Measurements from ENCODE around the gene FBXL12.
A peak's percentile ranks its signal among the peaks of the same experiment; 100 is the strongest.

FBXL12 gene

DNA sequence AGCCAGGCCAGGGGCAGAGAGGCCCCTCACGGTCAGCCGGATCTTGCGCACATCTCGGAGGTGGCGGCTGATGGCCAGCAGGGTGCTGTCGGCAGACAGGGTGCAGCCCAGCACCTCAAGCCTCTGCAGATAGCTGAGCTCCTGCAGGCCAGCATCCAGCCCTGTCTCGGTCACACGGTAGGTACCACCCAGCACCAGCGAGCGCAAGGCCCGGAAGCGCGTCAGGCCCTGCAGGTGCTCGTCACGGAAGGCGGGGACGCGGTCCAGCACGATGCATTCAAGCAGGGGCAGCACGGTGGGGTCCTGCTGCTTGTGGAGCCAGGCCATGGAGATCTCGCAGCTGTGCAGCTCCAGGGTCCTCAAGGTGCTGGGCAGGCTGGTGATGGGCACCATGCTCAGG is 7.7 kb downstream of the FBXL12 start:
- Histone ChIP-seq H3K18ac (ENCODE audit: low read length) (no peak overlapping the region), H3K4me2 (ENCODE audit: low read length) (no peak overlapping the region)

DNA sequence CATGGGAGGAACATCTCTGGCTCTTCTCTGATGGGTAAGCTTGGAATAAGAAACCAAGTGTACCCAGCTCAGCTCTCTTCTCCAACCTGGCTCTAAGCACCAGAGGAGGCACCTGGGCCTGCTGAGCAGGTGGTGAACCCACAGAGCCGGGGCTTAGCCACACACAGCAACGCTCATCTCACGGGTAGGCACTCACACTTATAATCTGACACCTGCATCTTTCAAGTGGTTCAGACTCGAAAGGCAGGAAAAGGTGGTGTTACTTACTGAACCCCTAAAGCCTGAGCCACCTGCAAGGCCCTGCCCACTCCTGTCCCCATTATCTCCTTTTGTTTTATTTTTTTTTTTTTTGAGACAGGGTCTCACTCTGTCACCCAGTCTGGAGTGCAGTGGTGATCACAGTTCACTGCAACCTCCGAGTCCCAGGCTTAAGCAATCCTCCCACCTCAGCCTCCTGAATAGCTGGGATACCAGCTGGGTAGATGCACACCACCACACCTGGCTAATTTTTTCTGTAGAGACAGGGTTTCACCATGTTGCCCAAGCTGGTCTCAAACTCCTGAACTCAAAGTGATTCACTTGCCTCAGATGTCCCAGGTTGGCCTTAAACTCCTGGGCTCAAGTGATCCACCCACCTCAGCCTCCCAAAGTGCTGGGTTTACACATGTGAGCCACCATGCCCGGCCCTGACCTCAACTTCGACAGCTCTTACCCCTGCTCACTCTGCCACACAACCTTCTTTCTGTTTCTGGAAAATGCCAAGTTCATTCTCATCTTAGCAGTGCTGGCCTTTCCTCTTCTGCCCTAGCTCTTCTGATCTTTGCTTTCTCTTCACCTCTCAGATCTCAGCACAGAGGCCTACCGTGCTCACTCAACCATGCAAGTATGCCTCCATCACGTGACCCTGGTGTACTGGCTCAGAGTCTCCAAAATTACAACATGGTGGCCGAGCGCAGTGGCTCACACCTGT is 9.7 kb downstream of the FBXL12 start:
- no peak overlapping the region for H3K4me2 ChIP-seq (ENCODE audit: low read length)
- H3K27ac ChIP-seq (ENCODE audit: low read depth, low read length): no peak overlapping the region
- no peak overlapping the region for H2BK5ac ChIP-seq (ENCODE audit: low read length)
- H3K27me3 ChIP-seq (ENCODE audit: insufficient read depth, low read length, poor library complexity): no peaks in the 10 kb centered on the region
- peaks cover 11% of the 10 kb centered on the region for H3K36me3 ChIP-seq (ENCODE audit: control insufficient read depth, insufficient read depth, low read length)
- no peak overlapping the region for H3K56ac ChIP-seq (ENCODE audit: low read length)
- no peaks in the 10 kb centered on the region for H3K79me1 ChIP-seq (ENCODE audit: low read length)
- H2BK120ac ChIP-seq (ENCODE audit: low read depth, low read length): no peak overlapping the region
- H4K8ac ChIP-seq (ENCODE audit: low read depth, low read length): no peak overlapping the region
- WGBS (ENCODE audit: extremely low coverage, insufficient coverage, low lambda C conversion rate): no CpG with 5 or more reads among the region's 11 CpGs
- H3K23ac ChIP-seq (ENCODE audit: low read length): no peak overlapping the region
- H3K4me3 ChIP-seq (ENCODE audit: low read length): no peak overlapping the region
- no peaks in the 10 kb centered on the region for H3K79me2 ChIP-seq (ENCODE audit: control insufficient read depth, insufficient read depth, low read length)
- no peak overlapping the region for H3K4ac ChIP-seq (ENCODE audit: low read depth, low read length)
- no peak overlapping the region for H2BK15ac ChIP-seq (replicated peaks; ENCODE audit: low read depth)
- no peak overlapping the region for H3K18ac ChIP-seq (ENCODE audit: low read length)
- H4K5ac ChIP-seq (ENCODE audit: low read length): no peak overlapping the region
- DNase-seq: no peak
- no peaks in the 10 kb centered on the region for H3K4me1 ChIP-seq (ENCODE audit: control insufficient read depth, low read depth, low read length)
- H3K9ac ChIP-seq (ENCODE audit: low read length): no peak overlapping the region
- H2AK5ac ChIP-seq (ENCODE audit: low read length): no peak overlapping the region

More for the DNA sequence above, 7.7 kb downstream of the FBXL12 start:
- Histone ChIP-seq H3K27ac (ENCODE audit: low read depth, low read length) (no peak overlapping the region), H4K5ac (ENCODE audit: low read length) (no peak overlapping the region), H4K8ac (ENCODE audit: low read depth, low read length) (no peak overlapping the region), H2BK120ac (ENCODE audit: low read depth, low read length) (no peak overlapping the region), H3K4ac (ENCODE audit: low read depth, low read length) (no peak overlapping the region), H3K9ac (ENCODE audit: low read length) (no peak overlapping the region), H2BK15ac (replicated peaks; ENCODE audit: low read depth) (no peak overlapping the region), H3K79me1 (ENCODE audit: low read length) (no peaks in the 10 kb centered on the region), H2AK5ac (ENCODE audit: low read length) (no peak overlapping the region), H3K36me3 (ENCODE audit: control insufficient read depth, insufficient read depth, low read length) (peaks cover 11% of the 10 kb centered on the region), H3K56ac (ENCODE audit: low read length) (no peak overlapping the region), H3K4me1 (ENCODE audit: control insufficient read depth, low read depth, low read length) (no peaks in the 10 kb centered on the region), H3K79me2 (ENCODE audit: control insufficient read depth, insufficient read depth, low read length) (peaks cover 2% of the 10 kb centered on the region), H3K4me3 (ENCODE audit: low read length) (no peak overlapping the region), H3K23ac (ENCODE audit: low read length) (no peak overlapping the region), H3K27me3 (ENCODE audit: insufficient read depth, low read length, poor library complexity) (no peaks in the 10 kb centered on the region), H2BK5ac (ENCODE audit: low read length) (no peak overlapping the region)
- WGBS (ENCODE audit: extremely low coverage, insufficient coverage, low lambda C conversion rate): no CpG with 5 or more reads among the region's 21 CpGs
- no peak for DNase-seq

DNA sequence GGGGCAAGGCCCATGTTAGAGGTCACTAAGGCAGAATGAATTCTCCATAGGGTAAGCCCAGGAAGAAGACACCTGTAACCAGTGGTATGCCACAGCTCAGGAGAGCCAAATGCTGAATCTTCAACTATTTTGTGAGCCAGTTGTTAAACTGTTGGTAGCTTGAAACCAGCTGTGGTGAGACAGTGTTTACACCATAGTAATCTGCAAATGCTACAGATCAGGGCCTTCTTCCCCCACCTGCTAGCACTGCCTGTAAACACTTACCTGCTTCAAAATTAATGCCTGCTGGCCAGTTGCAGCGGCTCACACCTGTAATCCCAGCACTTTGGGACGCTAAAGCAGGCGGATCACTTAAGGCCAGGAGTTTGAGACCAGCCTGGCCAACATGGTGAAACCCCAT is 12.1 kb downstream of the FBXL12 start:
- no peak overlapping the region for H3K56ac ChIP-seq (ENCODE audit: low read length)
- no peaks in the 10 kb centered on the region for H3K4me1 ChIP-seq (ENCODE audit: control insufficient read depth, low read depth, low read length)
- H4K8ac ChIP-seq (ENCODE audit: low read depth, low read length): no peak overlapping the region
- no peak overlapping the region for H2BK120ac ChIP-seq (ENCODE audit: low read depth, low read length)
- H3K27ac ChIP-seq (ENCODE audit: low read depth, low read length): no peak overlapping the region
- no peak overlapping the region for H3K4me2 ChIP-seq (ENCODE audit: low read length)
- no peak overlapping the region for H2BK5ac ChIP-seq (ENCODE audit: low read length)
- no peak overlapping the region for H3K4ac ChIP-seq (ENCODE audit: low read depth, low read length)
- H2BK15ac ChIP-seq (replicated peaks; ENCODE audit: low read depth): no peak overlapping the region
- H3K23ac ChIP-seq (ENCODE audit: low read length): no peak overlapping the region
- peaks cover 13% of the 10 kb centered on the region for H3K36me3 ChIP-seq (ENCODE audit: control insufficient read depth, insufficient read depth, low read length)
- no peak overlapping the region for H4K5ac ChIP-seq (ENCODE audit: low read length)
- H3K4me3 ChIP-seq (ENCODE audit: low read length): no peak overlapping the region
- no peaks in the 10 kb centered on the region for H3K79me2 ChIP-seq (ENCODE audit: control insufficient read depth, insufficient read depth, low read length)
- H3K18ac ChIP-seq (ENCODE audit: low read length): no peak overlapping the region
- H3K79me1 ChIP-seq (ENCODE audit: low read length): no peaks in the 10 kb centered on the region
- no peaks in the 10 kb centered on the region for H3K27me3 ChIP-seq (ENCODE audit: insufficient read depth, low read length, poor library complexity)
- no peak overlapping the region for H2AK5ac ChIP-seq (ENCODE audit: low read length)
- no peak overlapping the region for H3K9ac ChIP-seq (ENCODE audit: low read length)
- no CpG with 5 or more reads among the region's 3 CpGs for WGBS (ENCODE audit: extremely low coverage, insufficient coverage, low lambda C conversion rate)
- DNase-seq: no peak

DNA sequence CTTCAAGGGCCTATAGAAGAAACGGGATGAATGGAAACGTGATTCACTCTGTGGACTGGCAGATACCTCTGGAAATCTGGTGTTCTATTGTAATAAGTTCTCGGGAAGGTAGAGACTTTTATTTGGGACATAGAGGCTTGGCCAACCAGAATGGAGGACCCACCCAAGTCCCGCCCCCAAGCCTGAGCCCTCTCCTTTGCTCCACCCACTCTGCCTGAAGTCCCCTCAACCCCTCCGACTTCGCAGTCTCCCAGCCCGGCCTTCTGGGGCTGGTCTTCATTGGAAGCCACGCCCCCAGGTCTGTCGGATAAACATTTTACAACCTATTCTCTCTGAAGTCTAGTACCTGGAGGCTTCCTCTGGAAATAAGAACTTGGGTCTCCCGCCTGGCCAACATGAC is 16.9 kb downstream of the FBXL12 start:
- no peak overlapping the region for H2BK120ac ChIP-seq (ENCODE audit: low read depth, low read length)
- no peak overlapping the region for H4K8ac ChIP-seq (ENCODE audit: low read depth, low read length)
- no peak overlapping the region for H3K4me2 ChIP-seq (ENCODE audit: low read length)
- H3K9ac ChIP-seq (ENCODE audit: low read length): no peak overlapping the region
- H3K23ac ChIP-seq (ENCODE audit: low read length): no peak overlapping the region
- no peak overlapping the region for H3K27ac ChIP-seq (ENCODE audit: low read depth, low read length)
- H2BK5ac ChIP-seq (ENCODE audit: low read length): no peak overlapping the region
- WGBS (ENCODE audit: extremely low coverage, insufficient coverage, low lambda C conversion rate): no CpG with 5 or more reads among the region's 10 CpGs
- H3K79me2 ChIP-seq (ENCODE audit: control insufficient read depth, insufficient read depth, low read length): no peaks in the 10 kb centered on the region
- no peak overlapping the region for H4K5ac ChIP-seq (ENCODE audit: low read length)
- H3K36me3 ChIP-seq (ENCODE audit: control insufficient read depth, insufficient read depth, low read length): peaks cover 3% of the 10 kb centered on the region
- no peak overlapping the region for H2AK5ac ChIP-seq (ENCODE audit: low read length)
- no peak overlapping the region for H3K18ac ChIP-seq (ENCODE audit: low read length)
- no peak overlapping the region for H3K4ac ChIP-seq (ENCODE audit: low read depth, low read length)
- peak; percentile 45 for DNase-seq
- H3K79me1 ChIP-seq (ENCODE audit: low read length): no peaks in the 10 kb centered on the region
- no peaks in the 10 kb centered on the region for H3K4me1 ChIP-seq (ENCODE audit: control insufficient read depth, low read depth, low read length)
- no peak overlapping the region for H3K56ac ChIP-seq (ENCODE audit: low read length)
- no peaks in the 10 kb centered on the region for H3K27me3 ChIP-seq (ENCODE audit: insufficient read depth, low read length, poor library complexity)
- no peak overlapping the region for H2BK15ac ChIP-seq (replicated peaks; ENCODE audit: low read depth)
- H3K4me3 ChIP-seq (ENCODE audit: low read length): no peak overlapping the region

DNA sequence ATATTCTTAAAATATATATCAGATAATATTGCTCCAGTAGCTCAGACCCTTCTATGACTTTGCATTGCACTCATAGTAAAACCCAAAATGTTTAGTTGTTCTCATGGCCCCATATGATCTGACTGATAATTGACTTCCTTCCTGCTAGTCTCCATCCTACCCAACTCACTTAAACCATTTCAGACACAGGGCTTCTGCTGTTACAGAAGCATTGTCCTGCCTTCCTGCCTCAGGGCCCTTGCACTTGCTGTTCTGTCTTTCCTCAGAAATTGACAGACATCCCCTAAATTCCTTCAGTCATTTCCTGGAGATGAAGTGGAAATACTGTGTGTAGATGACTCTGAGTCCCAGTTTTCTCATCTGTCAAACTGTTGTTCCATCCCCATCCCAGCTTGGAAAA is 19.7 kb downstream of the FBXL12 start:
- Histone ChIP-seq H4K8ac (ENCODE audit: low read depth, low read length) (no peak overlapping the region), H3K18ac (ENCODE audit: low read length) (no peak overlapping the region), H3K9ac (ENCODE audit: low read length) (no peak overlapping the region), H3K27me3 (ENCODE audit: insufficient read depth, low read length, poor library complexity) (no peaks in the 10 kb centered on the region), H3K23ac (ENCODE audit: low read length) (no peak overlapping the region), H2AK5ac (ENCODE audit: low read length) (no peak overlapping the region), H4K5ac (ENCODE audit: low read length) (no peak overlapping the region), H3K36me3 (ENCODE audit: control insufficient read depth, insufficient read depth, low read length) (peaks cover 3% of the 10 kb centered on the region), H3K56ac (ENCODE audit: low read length) (no peak overlapping the region), H3K79me2 (ENCODE audit: control insufficient read depth, insufficient read depth, low read length) (no peaks in the 10 kb centered on the region), H3K27ac (ENCODE audit: low read depth, low read length) (no peak overlapping the region), H2BK120ac (ENCODE audit: low read depth, low read length) (no peak overlapping the region), H3K4ac (ENCODE audit: low read depth, low read length) (no peak overlapping the region), H3K79me1 (ENCODE audit: low read length) (no peaks in the 10 kb centered on the region), H2BK5ac (ENCODE audit: low read length) (no peak overlapping the region), H2BK15ac (replicated peaks; ENCODE audit: low read depth) (no peak overlapping the region), H3K4me1 (ENCODE audit: control insufficient read depth, low read depth, low read length) (no peaks in the 10 kb centered on the region), H3K4me3 (ENCODE audit: low read length) (no peak overlapping the region), H3K4me2 (ENCODE audit: low read length) (no peak overlapping the region)
- no peak for DNase-seq

DNA sequence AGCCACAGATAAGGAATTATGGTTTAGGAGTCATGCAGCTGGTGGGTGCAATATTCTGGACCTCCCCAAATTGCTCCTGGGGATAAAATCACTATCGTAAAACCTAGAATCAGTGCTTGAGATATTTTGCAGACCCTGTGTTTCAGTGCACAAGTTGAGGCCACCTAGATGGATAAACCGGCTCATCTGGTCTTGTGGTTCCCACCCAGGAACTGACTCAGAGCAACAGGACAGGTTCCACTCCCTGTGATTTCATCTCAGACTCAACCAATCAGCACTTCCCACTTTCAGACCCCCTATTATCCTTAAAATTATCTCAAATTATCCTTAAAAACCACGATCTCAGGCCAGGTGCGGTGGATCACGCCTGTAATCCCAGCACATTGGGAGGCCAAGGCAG is 21.0 kb downstream of the FBXL12 start:
- no peak overlapping the region for H3K23ac ChIP-seq (ENCODE audit: low read length)
- H2AK5ac ChIP-seq (ENCODE audit: low read length): no peak overlapping the region
- H4K8ac ChIP-seq (ENCODE audit: low read depth, low read length): no peak overlapping the region
- H3K4me2 ChIP-seq (ENCODE audit: low read length): no peak overlapping the region
- no peak overlapping the region for H2BK120ac ChIP-seq (ENCODE audit: low read depth, low read length)
- H3K4me3 ChIP-seq (ENCODE audit: low read length): no peak overlapping the region
- no peak overlapping the region for H3K4ac ChIP-seq (ENCODE audit: low read depth, low read length)
- no peaks in the 10 kb centered on the region for H3K79me2 ChIP-seq (ENCODE audit: control insufficient read depth, insufficient read depth, low read length)
- no peaks in the 10 kb centered on the region for H3K27me3 ChIP-seq (ENCODE audit: insufficient read depth, low read length, poor library complexity)
- WGBS (ENCODE audit: extremely low coverage, insufficient coverage, low lambda C conversion rate): no CpG with 5 or more reads among the region's 5 CpGs
- H3K79me1 ChIP-seq (ENCODE audit: low read length): no peaks in the 10 kb centered on the region
- H3K9ac ChIP-seq (ENCODE audit: low read length): no peak overlapping the region
- H4K5ac ChIP-seq (ENCODE audit: low read length): no peak overlapping the region
- H2BK5ac ChIP-seq (ENCODE audit: low read length): no peak overlapping the region
- H3K27ac ChIP-seq (ENCODE audit: low read depth, low read length): no peak overlapping the region
- H3K18ac ChIP-seq (ENCODE audit: low read length): no peak overlapping the region
- no peaks in the 10 kb centered on the region for H3K4me1 ChIP-seq (ENCODE audit: control insufficient read depth, low read depth, low read length)
- DNase-seq: no peak
- no peak overlapping the region for H2BK15ac ChIP-seq (replicated peaks; ENCODE audit: low read depth)
- H3K36me3 ChIP-seq (ENCODE audit: control insufficient read depth, insufficient read depth, low read length): no peaks in the 10 kb centered on the region
- H3K56ac ChIP-seq (ENCODE audit: low read length): no peak overlapping the region
